GM19043 (cell line): ENCODE results near the gene SLAMF9.

Experiments
- ATAC-seq: cut with Tn5 transposase; IDR thresholded peaks from one replicate; pipeline ENCODE4 v1.9.1; 2021; ENCODE audit warnings: low read depth; ENCODE audit not compliant: unreplicated experiment

The SLAMF9 gene

GRCh38 chr1:159923203-159924024 is 30.6 kb downstream of the SLAMF9 start:
- ATAC-seq, result peak; percentile 29

GRCh38 chr1:159922511-159923202 is 31.4 kb downstream of the SLAMF9 start:
- ATAC-seq, result no peak

GRCh38 chr1:159921700-159922504 is 32.1 kb downstream of the SLAMF9 start:
- no peak for ATAC-seq

DNA sequence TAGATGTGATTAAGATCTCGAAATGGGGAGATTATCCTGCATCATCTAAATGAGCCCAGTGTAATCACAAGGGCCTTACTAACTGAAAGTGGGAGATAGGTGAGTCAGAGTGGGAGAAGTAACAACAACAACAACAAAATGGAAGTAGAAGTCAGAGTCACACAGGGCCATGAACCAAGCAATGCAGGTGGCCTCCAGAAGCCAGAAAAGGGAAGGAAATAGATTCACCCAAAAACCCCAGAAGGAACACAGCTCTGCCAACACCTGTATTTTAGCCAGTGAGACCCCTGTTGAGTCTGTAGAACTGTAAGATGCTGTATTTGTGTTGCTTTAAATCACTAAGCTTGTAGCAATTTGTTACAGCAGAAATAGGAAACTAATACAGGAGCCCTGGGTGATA is 32.8 kb downstream of the SLAMF9 start:
- peak; percentile 20 for ATAC-seq

GRCh38 chr1:159920651-159921050 is 33.4 kb downstream of the SLAMF9 start:
- ATAC-seq, result no peak

DNA sequence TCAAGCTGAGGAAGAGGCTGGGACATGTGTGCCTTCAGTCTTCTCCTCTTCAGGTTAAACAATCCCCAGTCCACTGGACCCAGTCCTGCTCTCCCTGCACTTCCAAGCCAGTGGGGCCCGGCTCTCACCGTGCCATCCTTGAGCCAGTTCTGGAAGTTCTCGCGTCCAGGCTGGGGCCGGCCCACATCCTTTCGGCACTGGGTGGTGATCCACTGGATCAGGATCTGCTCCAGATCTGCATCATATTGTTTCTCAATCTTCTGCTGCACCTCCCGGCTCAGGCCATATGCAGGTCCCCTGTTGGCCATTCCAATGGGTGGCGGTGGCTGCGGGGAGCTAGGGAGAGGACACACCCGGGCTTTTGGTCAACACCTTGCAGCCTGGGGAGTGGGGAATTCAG is 33.8 kb downstream of the SLAMF9 start:
- ATAC-seq, result no peak

DNA sequence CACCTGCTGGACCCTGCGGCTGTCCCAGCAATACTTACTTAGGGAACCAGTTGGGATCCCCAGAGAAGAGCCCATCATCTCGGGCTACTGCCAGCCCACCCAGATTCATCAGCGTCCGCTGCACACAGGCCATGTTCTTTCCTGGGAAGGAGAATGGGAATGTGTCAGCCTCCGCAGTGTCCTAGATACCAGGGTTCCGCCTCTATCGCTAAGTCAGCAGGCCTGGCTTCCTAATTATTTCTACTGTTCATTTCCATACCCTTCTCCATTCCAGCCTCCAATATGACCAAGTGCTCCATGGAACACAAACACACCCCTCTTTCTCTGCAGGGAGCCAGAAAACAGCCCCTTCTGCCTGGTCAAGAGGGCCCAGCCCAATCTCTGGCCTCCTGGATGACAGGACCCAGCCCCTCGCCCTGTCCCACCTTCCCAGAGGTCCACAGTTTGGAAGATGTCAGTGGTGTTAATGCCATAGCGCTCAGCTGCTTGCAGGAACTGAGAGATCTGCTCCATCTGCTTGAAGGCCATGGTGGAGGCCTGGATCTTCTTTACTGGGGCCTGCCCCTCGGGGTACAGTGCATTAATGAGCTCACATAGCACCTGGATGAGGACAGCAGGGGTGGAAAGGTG is 34.7 kb downstream of the SLAMF9 start:
- no peak for ATAC-seq

GRCh38 chr1:159918352-159919200 is 35.5 kb downstream of the SLAMF9 start:
- no peak for ATAC-seq

- no peak for ATAC-seq
Measured at GRCh38 chr1:159917533-159918351, 36.3 kb downstream of the SLAMF9 start.

DNA sequence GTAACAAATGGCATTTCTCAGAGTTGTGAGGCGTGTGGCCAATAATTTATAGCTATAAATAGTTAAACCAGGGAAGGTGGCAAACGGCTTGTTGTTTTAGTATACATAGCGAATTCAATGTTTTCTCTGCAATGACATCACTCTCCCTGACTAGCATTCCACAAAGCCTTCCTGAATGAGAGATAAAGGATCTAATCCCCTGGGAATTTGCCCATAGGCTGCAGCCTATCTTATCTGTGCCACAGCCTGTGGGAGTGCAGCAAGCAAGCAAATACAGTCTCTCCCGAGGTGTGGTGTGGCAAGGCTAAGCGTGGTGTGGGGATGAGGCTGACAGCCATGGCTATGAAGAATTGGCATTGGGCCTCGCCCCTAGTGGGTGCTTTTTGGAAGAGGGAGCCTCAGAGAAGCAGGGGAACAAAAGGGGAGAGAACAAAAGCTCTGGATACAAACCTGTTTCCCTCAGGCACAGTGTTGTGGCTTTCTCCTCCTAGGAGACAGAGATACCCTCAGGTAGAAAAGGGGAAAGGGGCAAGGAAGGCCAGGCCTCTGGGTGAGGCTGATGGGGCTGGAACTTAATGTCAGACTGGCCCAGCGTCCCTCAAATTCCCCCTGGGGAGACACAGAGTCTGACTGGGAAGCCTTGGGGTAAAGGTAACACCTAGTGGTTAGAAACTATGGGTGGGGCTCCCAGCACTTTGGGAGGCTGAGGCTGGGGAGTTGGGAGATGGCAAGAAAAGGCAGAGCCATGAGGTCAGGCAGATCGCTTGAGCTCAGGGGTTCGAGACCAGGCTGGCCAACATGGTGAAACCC is 37.6 kb downstream of the SLAMF9 start:
- ATAC-seq, result no peak

- ATAC-seq, result no peak
Measured at GRCh38 chr1:159915571-159916241, 38.3 kb downstream of the SLAMF9 start.

GRCh38 chr1:159914252-159915018 is 39.6 kb downstream of the SLAMF9 start:
- ATAC-seq, result no peak

DNA sequence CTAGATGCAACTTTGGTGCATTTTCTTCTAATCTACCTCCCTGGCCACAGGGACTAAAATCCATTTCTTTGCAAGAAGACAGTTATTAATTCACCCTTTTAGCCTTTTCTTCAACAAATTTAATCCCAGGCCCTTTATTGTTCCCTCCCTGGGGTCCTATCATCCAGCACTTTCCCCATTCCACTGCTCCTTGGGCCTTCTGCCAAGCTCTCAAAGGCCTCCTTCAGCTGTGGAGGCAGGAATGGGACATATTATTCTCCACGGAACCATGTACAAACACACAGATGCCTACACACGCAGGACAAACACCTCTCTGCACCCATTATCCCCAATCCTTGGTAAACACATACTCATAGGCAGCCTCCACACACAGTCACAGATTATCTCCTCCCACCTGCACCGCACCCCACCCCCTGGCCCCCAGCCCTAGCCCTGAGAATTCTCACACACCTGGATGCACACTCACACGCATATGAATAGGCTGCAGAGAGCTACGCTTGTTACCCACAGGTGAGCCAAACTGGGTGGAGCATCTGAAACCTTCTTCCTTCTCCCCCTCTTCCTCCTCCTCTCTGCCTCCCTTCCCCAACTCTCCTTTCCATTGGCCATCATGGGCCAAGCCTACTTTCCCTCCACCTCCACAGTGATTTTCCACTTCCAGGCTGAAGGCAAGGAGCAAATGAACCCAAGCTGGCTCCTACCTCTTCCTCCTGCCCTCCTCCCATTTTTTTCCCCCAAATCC is 40.4 kb downstream of the SLAMF9 start:
- ATAC-seq, result no peak

GRCh38 chr1:159911326-159912070 is 42.5 kb downstream of the SLAMF9 start:
- no peak for ATAC-seq
